WTC11 (cell line): ENCODE results near the gene STARD7. TPM values are rescaled to one million over a fixed set of nuclear protein-coding genes. Genes with fewer than 3 reads are reported as not detected.

Experiments used
- ATAC-seq: fragments of 200-7000 bp; cut with Tn5 transposase; 2 replicates; pipeline ENCODE4 v1.10.0; 2021; ENCODE audit warnings: mild to moderate bottlenecking, moderate library complexity
- CTCF ChIA-PET: fragments of 300-600 bp; sonication (Branson Sonifier 250); formaldehyde crosslinking; loops from one replicate; lab custom pipeline; 2021; ENCODE audit warnings: antibody characterized with exemption; lab: Charles Lee
- POLR2A ChIA-PET: fragments of 350-600 bp; sonication (Branson Sonifier 250); formaldehyde crosslinking; loops from one replicate; lab custom pipeline; 2021; ENCODE audit warnings: antibody characterized with exemption; lab: Charles Lee
- DNase-seq: peaks from one replicate; pipeline ENCODE4 v3.0.0; 2021; ENCODE audit warnings: low spot score
- H3K27ac Mint-ChIP-seq: 2 replicates; pipeline ENCODE4 v1.8.0; 2021; ENCODE audit warnings: mixed read lengths
- H3K27me3 Mint-ChIP-seq: 2 replicates; pipeline ENCODE4 v1.8.0; 2021; ENCODE audit warnings: low read depth, mild to moderate bottlenecking, moderate library complexity, mixed read lengths
- H3K36me3 Mint-ChIP-seq: 2 replicates; pipeline ENCODE4 v1.8.0; 2021; ENCODE audit warnings: mixed read lengths
- H3K4me1 Mint-ChIP-seq: 2 replicates; pipeline ENCODE4 v1.8.0; 2022; ENCODE audit warnings: mixed read lengths
- H3K4me3 Mint-ChIP-seq: 2 replicates; pipeline ENCODE4 v1.8.0; 2021; ENCODE audit warnings: mild to moderate bottlenecking, moderate library complexity, mixed read lengths
- H3K9me3 Mint-ChIP-seq: 2 replicates; pipeline ENCODE4 v1.8.0; 2021; ENCODE audit warnings: mixed read lengths
- ARID4B ChIP-seq: sonication (generic); formaldehyde crosslinking; IDR thresholded peaks from 2 replicates; pipeline ENCODE4 v1.8.0; 2023; ENCODE audit warnings: missing genetic modification reagents, mild to moderate bottlenecking, borderline replicate concordance
- CREM ChIP-seq: sonication (generic); formaldehyde crosslinking; IDR thresholded peaks from 2 replicates; pipeline ENCODE4 v1.8.1; 2022; ENCODE audit warnings: mild to moderate bottlenecking, missing genetic modification reagents, moderate library complexity
- ERG ChIP-seq: fragments of 250-450 bp; sonication (Bioruptor Pico); IDR thresholded peaks from 2 replicates; pipeline ENCODE4 v1.8.0; 2021; ENCODE audit warnings: mild to moderate bottlenecking
- ETV6 ChIP-seq: sonication (generic); formaldehyde crosslinking; IDR thresholded peaks from 2 replicates; pipeline ENCODE4 v1.8.1; 2022; ENCODE audit warnings: mild to moderate bottlenecking, missing genetic modification reagents
- GABPB1 ChIP-seq: sonication (generic); formaldehyde crosslinking; IDR thresholded peaks from 2 replicates; pipeline ENCODE4 v1.8.1; 2023; ENCODE audit warnings: mild to moderate bottlenecking, missing genetic modification reagents
- GTF2I ChIP-seq: fragments of 250-450 bp; sonication (Bioruptor Pico); conservative IDR thresholded peaks from 2 replicates; pipeline ENCODE4 v1.4.0; 2021; ENCODE audit warnings: mild to moderate bottlenecking
- HMGA2 ChIP-seq: fragments of 250-450 bp; sonication (Bioruptor Pico); IDR thresholded peaks from 2 replicates; pipeline ENCODE4 v1.4.0; 2021; ENCODE audit warnings: mild to moderate bottlenecking, moderate library complexity
- IRF2 ChIP-seq: sonication (generic); formaldehyde crosslinking; IDR thresholded peaks from 2 replicates; pipeline ENCODE4 v1.8.0; 2022; ENCODE audit warnings: low read depth, missing genetic modification reagents, borderline replicate concordance
- JAZF1 ChIP-seq: fragments of 250-450 bp; sonication (Bioruptor Pico); IDR thresholded peaks from 2 replicates; pipeline ENCODE4 v1.9.0; 2021; ENCODE audit warnings: moderate library complexity, mild to moderate bottlenecking, inconsistent platforms
- KAT7 ChIP-seq: sonication (generic); formaldehyde crosslinking; IDR thresholded peaks from 2 replicates; pipeline ENCODE4 v1.8.1; 2023; ENCODE audit warnings: missing genetic modification reagents, mild to moderate bottlenecking, borderline replicate concordance
- MLX ChIP-seq: sonication (generic); formaldehyde crosslinking; IDR thresholded peaks from 2 replicates; pipeline ENCODE4 v1.8.1; 2023; ENCODE audit warnings: mild to moderate bottlenecking, missing genetic modification reagents, moderate library complexity
- NR2C2 ChIP-seq: sonication (generic); formaldehyde crosslinking; IDR thresholded peaks from 2 replicates; pipeline ENCODE4 v1.8.0; 2022; ENCODE audit warnings: mild to moderate bottlenecking, missing genetic modification reagents
- RORB ChIP-seq: fragments of 250-450 bp; sonication (Bioruptor Pico); IDR thresholded peaks from 2 replicates; pipeline ENCODE4 v1.9.0; 2021; ENCODE audit warnings: mild to moderate bottlenecking
- SOX15 ChIP-seq: fragments of 250-450 bp; sonication (Bioruptor Pico); IDR thresholded peaks from 2 replicates; pipeline ENCODE4 v1.9.0; 2021; ENCODE audit warnings: mild to moderate bottlenecking
- SP1 ChIP-seq: sonication (generic); formaldehyde crosslinking; conservative IDR thresholded peaks from 2 replicates; pipeline ENCODE4 v1.8.1; 2022; ENCODE audit warnings: missing genetic modification reagents
- STAT6 ChIP-seq: sonication (generic); formaldehyde crosslinking; conservative IDR thresholded peaks from 2 replicates; pipeline ENCODE4 v1.8.1; 2023; ENCODE audit warnings: mild to moderate bottlenecking, low read depth, missing genetic modification reagents, moderate library complexity
- USF2 ChIP-seq: sonication (generic); formaldehyde crosslinking; IDR thresholded peaks from 2 replicates; pipeline ENCODE4 v1.8.1; 2023; ENCODE audit warnings: mild to moderate bottlenecking, missing genetic modification reagents, moderate library complexity
- ZNF138 ChIP-seq: sonication (generic); formaldehyde crosslinking; conservative IDR thresholded peaks from 2 replicates; pipeline ENCODE4 v1.8.1; 2022; ENCODE audit warnings: mild to moderate bottlenecking, moderate library complexity, missing genetic modification reagents
- ZNF425 ChIP-seq: fragments of 250-450 bp; sonication (Bioruptor Pico); conservative IDR thresholded peaks from 2 replicates; pipeline ENCODE4 v1.9.0; 2021; ENCODE audit warnings: mild to moderate bottlenecking
- ZNF671 ChIP-seq: fragments of 250-450 bp; sonication (Bioruptor Pico); IDR thresholded peaks from 2 replicates; pipeline ENCODE4 v1.8.0; 2021; ENCODE audit warnings: mild to moderate bottlenecking
- total RNA-seq: library from RNA; stranded (reverse); gene quantifications from 3 replicates; pipeline ENCODE4 v1.2.3, GENCODE V29; 2021

The STARD7 gene
- total RNA-seq, 1 experiment from 2014 or later = 217 TPM

- no peak for TF ChIP-seq IRF2 (CRISPR knock-in tag)
- TF ChIP-seq CREM = no peak
Measured at GRCh38 chr2:96212339-96212738, 3.7 kb upstream of the STARD7 start (continued).

- H3K36me3 Mint-ChIP-seq = peaks cover 14% of the 10 kb centered on the region
- peak overlapping the region; percentile 97 for H3K27ac Mint-ChIP-seq
- POLR2A ChIA-PET = interaction anchor here (0.6 to 2.0 kb wide), 5 partner anchors 8 to 71 kb away, joined by 3 to 7 read pairs (median 3); partner anchors contain the start of gene ASTL
- CTCF ChIA-PET = interaction anchor here (0.5 to 3.4 kb wide), 4 partner anchors 31 to 71 kb away, joined by 3 to 25 read pairs (median 10); partner anchors contain the start of gene ASTL
- H3K4me3 Mint-ChIP-seq = peak overlapping the region; percentile 100
- TF ChIP-seq HMGA2 (CRISPR knock-in tag) (no peak), NR2C2 (CRISPR knock-in tag) (no peak), ARID4B (CRISPR knock-in tag) (no peak), USF2 (CRISPR knock-in tag) (no peak), ZNF425 (no peak)
- peaks cover 37% of the 10 kb centered on the region for H3K4me1 Mint-ChIP-seq
- ATAC-seq = no peak
- H3K9me3 Mint-ChIP-seq = no peaks in the 10 kb centered on the region
- no peak for DNase-seq
- H3K27me3 Mint-ChIP-seq = no peaks in the 10 kb centered on the region
Measured at GRCh38 chr2:96209729-96210085, 1.1 kb upstream of the STARD7 start.

GRCh38 chr2:96209011-96209728, 543 bp upstream of the STARD7 start:
- H3K4me1 Mint-ChIP-seq = peaks cover 40% of the 10 kb centered on the region
- ATAC-seq (no peak), DNase-seq (no peak)
- POLR2A ChIA-PET = interaction anchor here (1.0 to 2.0 kb wide), 5 partner anchors 9 to 71 kb away, joined by 3 to 7 read pairs (median 7); partner anchors contain the start of gene ASTL
- H3K4me3 Mint-ChIP-seq = peak overlapping the region; percentile 100
- H3K27ac Mint-ChIP-seq = peak overlapping the region; percentile 97
- H3K36me3 Mint-ChIP-seq = peaks cover 14% of the 10 kb centered on the region
- CTCF ChIA-PET = interaction anchor here (0.5 to 3.4 kb wide), 6 partner anchors 30 to 217 kb away, joined by 3 to 25 read pairs (median 4); partner anchors contain the start of gene ASTL
- no peaks in the 10 kb centered on the region for H3K27me3 Mint-ChIP-seq
- H3K9me3 Mint-ChIP-seq = no peaks in the 10 kb centered on the region
- TF ChIP-seq ETV6 (CRISPR knock-in tag) (no peak), STAT6 (CRISPR knock-in tag) (no peak), ZNF138 (CRISPR knock-in tag) (no peak), ZNF671 (CRISPR knock-in tag) (no peak), JAZF1 (CRISPR knock-in tag) (no peak), SP1 (no peak), ERG (CRISPR knock-in tag) (no peak), GABPB1 (CRISPR knock-in tag) (no peak), MLX (CRISPR knock-in tag) (no peak), RORB (CRISPR knock-in tag) (no peak), KAT7 (CRISPR knock-in tag) (no peak), GTF2I (no peak), SOX15 (no peak)
